ENCODE results near the gene CLCA1.
A peak's percentile ranks its signal among the peaks of the same experiment; 100 is the strongest.

The CLCA1 gene

GRCh38 chr1:86461482-86461881 lies 7.2 kb upstream of the CLCA1 start:
- DNase-seq (ENCODE audit: low spot score): no peak

GRCh38 chr1:86464819-86465218 lies 3.9 kb upstream of the CLCA1 start:
- DNase-seq (ENCODE audit: low spot score): no peak

GRCh38 chr1:86466109-86466844 lies 2.5 kb upstream of the CLCA1 start:
- DNase-seq (ENCODE audit: low spot score): no peak

GRCh38 chr1:86466986-86467385 lies 1.7 kb upstream of the CLCA1 start:
- no peak for DNase-seq (ENCODE audit: low spot score)

- no peak for DNase-seq (ENCODE audit: low spot score)
These were observed 2.1 kb downstream of the CLCA1 start for GRCh38 chr1:86470859-86471258.

- no peak for DNase-seq (ENCODE audit: low spot score)
These were observed 2.6 kb downstream of the CLCA1 start for GRCh38 chr1:86471291-86471690.

GRCh38 chr1:86472152-86472551 lies 3.4 kb downstream of the CLCA1 start:
- DNase-seq (ENCODE audit: low spot score): no peak

GRCh38 chr1:86472767-86473166 lies 4.0 kb downstream of the CLCA1 start:
- DNase-seq (ENCODE audit: low spot score): no peak

- DNase-seq (ENCODE audit: low spot score): no peak
These were observed 8.5 kb downstream of the CLCA1 start for GRCh38 chr1:86477256-86477655.

- no peak for DNase-seq (ENCODE audit: low spot score)
These were observed 9.0 kb downstream of the CLCA1 start for GRCh38 chr1:86477682-86478081.

- no peak for DNase-seq (ENCODE audit: low spot score)
These were observed 9.9 kb downstream of the CLCA1 start for GRCh38 chr1:86478416-86479156.

- no peak for DNase-seq (ENCODE audit: low spot score)
These were observed 13.2 kb downstream of the CLCA1 start for GRCh38 chr1:86481966-86482365.

GRCh38 chr1:86487131-86487810 lies 18.5 kb downstream of the CLCA1 start:
- DNase-seq (ENCODE audit: low spot score): no peak

- no peak for DNase-seq (ENCODE audit: low spot score)
These were observed 19.0 kb downstream of the CLCA1 start for GRCh38 chr1:86487811-86488141.

- no peak for DNase-seq (ENCODE audit: low spot score)
These were observed 20.6 kb downstream of the CLCA1 start for GRCh38 chr1:86489242-86489878.

GRCh38 chr1:86491171-86491950 lies 22.6 kb downstream of the CLCA1 start:
- DNase-seq (ENCODE audit: low spot score): no peak

- no peak for DNase-seq (ENCODE audit: low spot score)
These were observed 29.6 kb downstream of the CLCA1 start for GRCh38 chr1:86498281-86498680.

- peak; percentile 65 for DNase-seq (ENCODE audit: low spot score)
These were observed 31.4 kb downstream of the CLCA1 start for GRCh38 chr1:86499987-86500593.

- no peak for DNase-seq (ENCODE audit: low spot score)
These were observed 32.0 kb downstream of the CLCA1 start for GRCh38 chr1:86500714-86501113.

- DNase-seq (ENCODE audit: low spot score): peak; percentile 67
These were observed 33.5 kb downstream of the CLCA1 start for GRCh38 chr1:86502125-86502646.

GRCh38 chr1:86502721-86503405 lies 34.1 kb downstream of the CLCA1 start:
- DNase-seq (ENCODE audit: low spot score): peak; percentile 17
